GM21619 (cell line): ENCODE data around the gene PRIM2.
A peak's percentile ranks its signal among the peaks of the same experiment; 100 is the strongest.
"Not testable (repeated sequence)": the region's sequence is repeated elsewhere in the genome, so short reads cannot be mapped to it uniquely, and the experiment has no call there.

ENCODE experiments used
- ATAC-seq: cut with Tn5 transposase; IDR thresholded peaks from one replicate; pipeline ENCODE4 v1.9.1; 2021; ENCODE audit not compliant: unreplicated experiment

Gene PRIM2

GRCh38 chr6:57577023-57577422, 259.6 kb downstream of the PRIM2 start:
- ATAC-seq = not testable (repeated sequence)

- not testable (repeated sequence) for ATAC-seq
Observed at GRCh38 chr6:57579489-57579888, 262.1 kb downstream of the PRIM2 start.

- not testable (repeated sequence) for ATAC-seq
Observed at GRCh38 chr6:57581586-57581985, 264.2 kb downstream of the PRIM2 start.

GRCh38 chr6:57601105-57601504, 283.7 kb downstream of the PRIM2 start:
- not testable (repeated sequence) for ATAC-seq

GRCh38 chr6:57605303-57605702, 287.9 kb downstream of the PRIM2 start:
- not testable (repeated sequence) for ATAC-seq

- ATAC-seq = not testable (repeated sequence)
Observed at GRCh38 chr6:57606331-57606730, 288.9 kb downstream of the PRIM2 start.

- not testable (repeated sequence) for ATAC-seq
Observed at GRCh38 chr6:57610612-57611011, 293.2 kb downstream of the PRIM2 start.

GRCh38 chr6:57618959-57619358, 301.5 kb downstream of the PRIM2 start:
- ATAC-seq = not testable (repeated sequence)

- ATAC-seq = not testable (repeated sequence)
Observed at GRCh38 chr6:57631773-57632172, 314.3 kb downstream of the PRIM2 start.

GRCh38 chr6:57658526-57658925, 341.1 kb downstream of the PRIM2 start:
- not testable (repeated sequence) for ATAC-seq

- not testable (repeated sequence) for ATAC-seq
Observed at GRCh38 chr6:57659794-57660193, 342.4 kb downstream of the PRIM2 start.

- ATAC-seq = peak; percentile 89
Observed at GRCh38 chr6:57660940-57661339, 343.5 kb downstream of the PRIM2 start.

GRCh38 chr6:57668108-57668507, 350.7 kb downstream of the PRIM2 start:
- not testable (repeated sequence) for ATAC-seq

GRCh38 chr6:57671237-57671636, 353.8 kb downstream of the PRIM2 start:
- not testable (repeated sequence) for ATAC-seq

GRCh38 chr6:57671937-57672627, 354.7 kb downstream of the PRIM2 start:
- ATAC-seq = not testable (repeated sequence)

GRCh38 chr6:57673281-57673680, 355.9 kb downstream of the PRIM2 start:
- not testable (repeated sequence) for ATAC-seq

GRCh38 chr6:57675386-57675785, 358.0 kb downstream of the PRIM2 start:
- ATAC-seq = not testable (repeated sequence)

GRCh38 chr6:57696382-57696781, 379.0 kb downstream of the PRIM2 start:
- ATAC-seq = not testable (repeated sequence)
